HUES6 (cell line): Measurements from ENCODE around the gene MAPRE3.

Source experiments
- H3K27ac ChIP-seq: 2 replicates; pipeline ENCODE4 v1.7.0; 2013; ENCODE audit warnings: low read depth, mild to moderate bottlenecking, low read length, inconsistent platforms
- H3K27me3 ChIP-seq: 2 replicates; pipeline ENCODE4 v1.6.1; 2013; ENCODE audit warnings: low read length; ENCODE audit not compliant: control insufficient read depth, insufficient read depth
- H3K36me3 ChIP-seq: 2 replicates; pipeline ENCODE4 v1.6.1; 2013; ENCODE audit warnings: low read length; ENCODE audit not compliant: control insufficient read depth, insufficient read depth
- H3K4me1 ChIP-seq: 2 replicates; pipeline ENCODE4 v1.6.1; 2013; ENCODE audit warnings: low read length; ENCODE audit not compliant: control insufficient read depth, insufficient read depth
- H3K4me3 ChIP-seq: 2 replicates; pipeline ENCODE4 v1.5.1; 2013; ENCODE audit warnings: low read depth, low read length
- H3K9ac ChIP-seq: one replicate; pipeline ENCODE4 v1.6.1; 2013; ENCODE audit warnings: mild to moderate bottlenecking, low read length
- H3K9me3 ChIP-seq: 2 replicates; pipeline ENCODE4 v1.6.1; 2013; ENCODE audit warnings: low read depth, low read length; ENCODE audit not compliant: control insufficient read depth, insufficient read depth

The MAPRE3 gene

GRCh38 chr2:26971911-26972786 lies 1.7 kb downstream of the MAPRE3 start:
- peaks cover 47% of the 10 kb centered on the region for H3K27me3 ChIP-seq
- no peak overlapping the region for H3K27ac ChIP-seq
- H3K9ac ChIP-seq, result no peak overlapping the region
- H3K9me3 ChIP-seq, result no peaks in the 10 kb centered on the region
- 0 out of 2 replicates have a peak overlapping the region, but pooled peaks have one; percentile 65 for H3K4me3 ChIP-seq
- no peaks in the 10 kb centered on the region; the same call in 1 of the 2 replicates for H3K4me1 ChIP-seq
- no peaks in the 10 kb centered on the region for H3K36me3 ChIP-seq

GRCh38 chr2:26974352-26974751 lies 3.9 kb downstream of the MAPRE3 start:
- no peaks in the 10 kb centered on the region; the same call in 1 of the 2 replicates for H3K4me1 ChIP-seq
- no peaks in the 10 kb centered on the region for H3K9me3 ChIP-seq
- H3K36me3 ChIP-seq, result no peaks in the 10 kb centered on the region
- no peak overlapping the region for H3K4me3 ChIP-seq
- H3K27me3 ChIP-seq, result peaks cover 31% of the 10 kb centered on the region
- no peak overlapping the region for H3K9ac ChIP-seq
- H3K27ac ChIP-seq, result no peak overlapping the region

DNA sequence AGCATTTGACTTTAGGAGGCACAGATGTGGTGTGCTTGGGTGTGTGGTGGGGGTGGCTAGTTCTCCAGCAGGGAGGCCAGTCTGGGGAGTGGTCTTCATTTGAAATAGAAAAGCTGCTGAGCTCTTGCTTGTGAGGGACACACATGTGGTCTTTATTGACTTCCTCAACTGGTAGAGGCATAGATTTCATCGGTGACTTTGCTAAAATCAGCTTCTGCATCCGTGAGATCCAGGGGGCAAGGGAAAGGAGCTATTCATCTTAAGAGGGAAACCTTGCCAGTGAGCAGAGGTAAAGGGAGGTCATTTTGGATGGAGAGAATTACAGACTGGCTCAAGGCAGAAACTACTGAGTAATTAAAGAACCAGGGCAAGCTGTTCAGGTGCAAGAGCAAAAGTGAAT lies 4.7 kb downstream of the MAPRE3 start:
- Histone ChIP-seq H3K36me3 (no peaks in the 10 kb centered on the region), H3K4me1 (no peaks in the 10 kb centered on the region; the same call in 1 of the 2 replicates), H3K9me3 (no peaks in the 10 kb centered on the region), H3K27me3 (peaks cover 25% of the 10 kb centered on the region), H3K4me3 (no peak overlapping the region), H3K9ac (no peak overlapping the region), H3K27ac (no peak overlapping the region)

DNA sequence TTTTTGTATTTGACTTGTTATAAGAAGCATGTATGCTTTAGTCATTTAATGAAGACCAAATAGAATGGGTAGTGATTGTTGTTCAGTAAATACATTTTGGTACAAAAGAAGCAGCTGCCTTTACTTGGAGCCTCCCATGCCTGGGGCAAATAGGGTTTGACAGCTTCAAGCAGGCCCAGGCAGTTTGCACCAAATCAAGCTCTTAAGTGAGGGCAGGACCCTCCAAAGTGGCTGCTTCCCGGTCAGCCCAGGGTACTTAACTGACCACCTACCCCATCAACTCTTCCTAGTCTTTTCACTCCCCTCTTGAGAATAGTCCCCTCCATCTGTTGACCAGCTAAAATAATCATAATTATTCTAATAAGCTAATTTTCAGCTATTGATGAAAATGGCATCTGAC lies 5.2 kb downstream of the MAPRE3 start:
- Histone ChIP-seq H3K27me3 (peaks cover 24% of the 10 kb centered on the region), H3K9me3 (no peaks in the 10 kb centered on the region), H3K4me1 (no peaks in the 10 kb centered on the region; the same call in 1 of the 2 replicates), H3K36me3 (no peaks in the 10 kb centered on the region), H3K27ac (no peak overlapping the region), H3K4me3 (no peak overlapping the region), H3K9ac (no peak overlapping the region)

- H3K27me3 ChIP-seq, result peaks cover 20% of the 10 kb centered on the region
- H3K36me3 ChIP-seq, result no peaks in the 10 kb centered on the region
- no peak overlapping the region for H3K4me3 ChIP-seq
- no peak overlapping the region for H3K9ac ChIP-seq
- H3K4me1 ChIP-seq, result no peaks in the 10 kb centered on the region; the same call in 1 of the 2 replicates
- no peak overlapping the region for H3K27ac ChIP-seq
- no peaks in the 10 kb centered on the region for H3K9me3 ChIP-seq
These were observed 5.8 kb downstream of the MAPRE3 start for GRCh38 chr2:26976237-26976636.

GRCh38 chr2:26977012-26977411 lies 6.6 kb downstream of the MAPRE3 start:
- no peak overlapping the region for H3K9ac ChIP-seq
- H3K4me1 ChIP-seq, result no peaks in the 10 kb centered on the region; the same call in 1 of the 2 replicates
- H3K9me3 ChIP-seq, result no peaks in the 10 kb centered on the region
- H3K27ac ChIP-seq, result no peak overlapping the region
- peaks cover 12% of the 10 kb centered on the region for H3K27me3 ChIP-seq
- H3K36me3 ChIP-seq, result no peaks in the 10 kb centered on the region
- no peak overlapping the region for H3K4me3 ChIP-seq

GRCh38 chr2:26978061-26978596 lies 7.7 kb downstream of the MAPRE3 start:
- Histone ChIP-seq H3K9me3 (no peaks in the 10 kb centered on the region), H3K4me1 (no peaks in the 10 kb centered on the region; the same call in 1 of the 2 replicates), H3K4me3 (no peak overlapping the region), H3K9ac (no peak overlapping the region), H3K27ac (no peak overlapping the region), H3K27me3 (peaks cover 1% of the 10 kb centered on the region; the same call in 1 of the 2 replicates), H3K36me3 (no peaks in the 10 kb centered on the region)

DNA sequence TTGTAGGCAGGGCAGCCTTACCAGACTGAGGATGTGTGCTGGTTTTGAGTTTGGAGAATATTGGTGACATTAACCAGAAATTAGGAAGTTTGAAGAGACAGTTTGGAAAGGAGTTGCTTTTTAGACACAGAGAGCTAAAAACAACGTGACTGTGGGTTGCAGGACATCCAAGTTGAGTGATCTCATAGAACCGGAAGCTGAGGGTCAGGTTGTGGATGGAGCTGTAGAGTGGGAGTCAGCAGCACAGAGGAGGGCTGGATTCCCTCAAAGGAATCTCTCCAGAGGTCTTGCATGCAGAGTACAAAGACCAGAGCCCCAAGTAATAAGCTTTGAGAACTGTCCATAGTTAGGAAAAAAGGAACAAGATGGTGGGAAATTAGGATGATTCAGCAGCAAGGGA lies 9.3 kb downstream of the MAPRE3 start:
- Histone ChIP-seq H3K27ac (no peak overlapping the region), H3K4me1 (no peaks in the 10 kb centered on the region; the same call in 1 of the 2 replicates), H3K36me3 (no peaks in the 10 kb centered on the region), H3K4me3 (no peak overlapping the region), H3K9ac (no peak overlapping the region), H3K27me3 (no peaks in the 10 kb centered on the region), H3K9me3 (no peaks in the 10 kb centered on the region)

DNA sequence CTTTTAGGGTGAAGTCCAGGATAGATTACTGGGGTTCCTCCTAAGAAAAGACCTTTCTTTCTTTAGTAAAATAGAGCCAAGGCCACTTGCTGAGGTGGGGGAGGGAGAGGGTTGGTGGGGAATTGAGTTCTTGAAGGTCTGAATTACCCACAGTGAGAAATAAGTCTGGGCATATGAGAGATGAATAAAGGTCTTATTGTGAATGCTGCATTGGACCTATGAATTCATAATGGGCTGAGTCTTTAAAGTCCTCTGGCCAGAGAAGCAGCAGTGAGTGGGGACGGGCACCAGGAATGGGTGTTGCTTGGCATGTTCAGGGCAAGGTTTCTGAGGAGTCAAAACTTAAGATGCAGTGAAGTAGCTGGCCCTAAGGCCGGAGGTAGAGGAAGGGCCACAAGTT lies 10.5 kb downstream of the MAPRE3 start:
- no peak overlapping the region for H3K27ac ChIP-seq
- H3K4me3 ChIP-seq, result no peak overlapping the region
- H3K27me3 ChIP-seq, result no peaks in the 10 kb centered on the region
- no peaks in the 10 kb centered on the region for H3K9me3 ChIP-seq
- H3K9ac ChIP-seq, result no peak overlapping the region
- no peaks in the 10 kb centered on the region for H3K4me1 ChIP-seq
- no peaks in the 10 kb centered on the region for H3K36me3 ChIP-seq

GRCh38 chr2:26982102-26982742 lies 11.8 kb downstream of the MAPRE3 start:
- Histone ChIP-seq H3K27ac (no peak overlapping the region), H3K27me3 (no peaks in the 10 kb centered on the region), H3K36me3 (no peaks in the 10 kb centered on the region), H3K4me3 (no peak overlapping the region), H3K9me3 (no peaks in the 10 kb centered on the region), H3K9ac (no peak overlapping the region), H3K4me1 (no peaks in the 10 kb centered on the region)

GRCh38 chr2:26983746-26984145 lies 13.3 kb downstream of the MAPRE3 start:
- H3K9ac ChIP-seq, result no peak overlapping the region
- H3K27ac ChIP-seq, result no peak overlapping the region
- H3K4me1 ChIP-seq, result no peaks in the 10 kb centered on the region
- H3K36me3 ChIP-seq, result no peaks in the 10 kb centered on the region
- no peaks in the 10 kb centered on the region for H3K27me3 ChIP-seq
- H3K4me3 ChIP-seq, result no peak overlapping the region
- H3K9me3 ChIP-seq, result no peaks in the 10 kb centered on the region
